RPMI8226 (cell line): ENCODE results near the gene CHRNA7.
"Not testable (repeated sequence)": the region's sequence is repeated elsewhere in the genome, so short reads cannot be mapped to it uniquely, and the experiment has no call there.

ENCODE experiments used
- DNase-seq: peaks from one replicate; pipeline ENCODE4 v3.0.0-alpha.2; 2015

The CHRNA7 gene

GRCh38 chr15:32209081-32209480 lies 178.8 kb downstream of the CHRNA7 start:
- DNase-seq = not testable (repeated sequence)

DNA sequence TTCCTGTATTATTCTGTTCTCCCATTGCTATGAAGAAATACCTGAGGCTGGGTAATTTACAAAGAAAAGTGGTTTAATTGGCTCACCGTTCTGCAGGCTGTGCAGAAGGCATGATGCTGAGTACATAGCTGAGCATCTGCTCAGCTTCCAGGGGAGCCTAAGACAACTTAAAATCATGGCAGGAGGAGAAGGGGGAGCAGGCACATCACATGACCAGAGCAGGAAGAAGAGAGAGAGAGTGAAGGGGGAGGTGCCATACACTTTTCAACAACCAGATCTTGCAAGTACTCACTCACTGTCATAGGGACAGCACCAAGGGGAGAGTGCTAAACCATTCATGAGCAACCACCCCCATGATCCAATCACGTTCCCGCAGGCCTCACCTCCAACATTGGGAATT lies 188.4 kb downstream of the CHRNA7 start:
- DNase-seq = no peak
